ENCODE results near the gene DENND1C.

The DENND1C gene

GRCh38 chr19:6421075-6422014 lies 60.2 kb downstream of the DENND1C start:
- DNase-seq: no peak

GRCh38 chr19:6418562-6418932 lies 63.0 kb downstream of the DENND1C start:
- DNase-seq: no peak

- DNase-seq: no peak
Measured at GRCh38 chr19:6417713-6418561, 63.6 kb downstream of the DENND1C start.

Data from inflammatory macrophage treated with lipopolysaccharide for 4 hours (primary cell).